Measurements from ENCODE around the gene ARPC1B.

- TF ChIP-seq, protein P1, sequence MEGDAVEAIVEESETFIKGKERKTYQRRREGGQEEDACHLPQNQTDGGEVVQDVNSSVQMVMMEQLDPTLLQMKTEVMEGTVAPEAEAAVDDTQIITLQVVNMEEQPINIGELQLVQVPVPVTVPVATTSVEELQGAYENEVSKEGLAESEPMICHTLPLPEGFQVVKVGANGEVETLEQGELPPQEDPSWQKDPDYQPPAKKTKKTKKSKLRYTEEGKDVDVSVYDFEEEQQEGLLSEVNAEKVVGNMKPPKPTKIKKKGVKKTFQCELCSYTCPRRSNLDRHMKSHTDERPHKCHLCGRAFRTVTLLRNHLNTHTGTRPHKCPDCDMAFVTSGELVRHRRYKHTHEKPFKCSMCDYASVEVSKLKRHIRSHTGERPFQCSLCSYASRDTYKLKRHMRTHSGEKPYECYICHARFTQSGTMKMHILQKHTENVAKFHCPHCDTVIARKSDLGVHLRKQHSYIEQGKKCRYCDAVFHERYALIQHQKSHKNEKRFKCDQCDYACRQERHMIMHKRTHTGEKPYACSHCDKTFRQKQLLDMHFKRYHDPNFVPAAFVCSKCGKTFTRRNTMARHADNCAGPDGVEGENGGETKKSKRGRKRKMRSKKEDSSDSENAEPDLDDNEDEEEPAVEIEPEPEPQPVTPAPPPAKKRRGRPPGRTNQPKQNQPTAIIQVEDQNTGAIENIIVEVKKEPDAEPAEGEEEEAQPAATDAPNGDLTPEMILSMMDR (IDR thresholded peaks at IDR 0.05; ENCODE audit: low read depth, low read length, missing input control): no peak
- TF ChIP-seq JUND (IDR thresholded peaks at IDR 0.05) (no peak), RAD21 (IDR thresholded peaks at IDR 0.05) (no peak)
These were observed 17.5 kb downstream of the ARPC1B start for GRCh38 chr7:99392046-99392445.

All from liver (tissue), 3 donors.